ENCODE results near the gene ZNF197.
"Not testable (repeated sequence)": the region's sequence is repeated elsewhere in the genome, so short reads cannot be mapped to it uniquely, and the experiment has no call there.

The ZNF197 gene

GRCh38 chr3:44661189-44661588 is 36.4 kb downstream of the ZNF197 start:
- no peak for DNase-seq (ENCODE audit: low spot score)

DNA sequence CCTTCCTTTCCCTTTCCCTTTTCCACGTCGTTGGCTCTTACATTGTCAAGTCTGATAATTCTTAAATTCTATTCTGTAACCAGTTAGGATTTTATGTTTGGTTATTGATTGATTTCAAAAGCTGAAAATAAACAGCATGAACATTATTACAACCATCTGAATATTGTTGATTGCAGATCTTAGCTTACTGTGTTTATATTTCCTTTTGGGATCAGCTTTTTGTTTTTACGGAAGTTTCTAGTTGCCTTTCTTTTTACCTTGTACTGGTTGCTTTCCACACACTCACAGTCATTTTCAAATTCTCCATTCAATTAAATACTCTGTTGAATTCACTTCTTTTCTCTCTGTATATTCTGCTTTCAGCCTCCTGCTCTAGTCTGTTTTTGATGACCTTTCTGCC is 40.3 kb downstream of the ZNF197 start:
- DNase-seq (ENCODE audit: low spot score): no peak

- DNase-seq (ENCODE audit: low spot score): no peak
Measured at GRCh38 chr3:44666346-44666745, 41.5 kb downstream of the ZNF197 start.

GRCh38 chr3:44669760-44670159 is 44.9 kb downstream of the ZNF197 start:
- DNase-seq (ENCODE audit: low spot score): no peak

- not testable (repeated sequence) for DNase-seq (ENCODE audit: low spot score)
Measured at GRCh38 chr3:44673466-44673865, 48.6 kb downstream of the ZNF197 start.

DNA sequence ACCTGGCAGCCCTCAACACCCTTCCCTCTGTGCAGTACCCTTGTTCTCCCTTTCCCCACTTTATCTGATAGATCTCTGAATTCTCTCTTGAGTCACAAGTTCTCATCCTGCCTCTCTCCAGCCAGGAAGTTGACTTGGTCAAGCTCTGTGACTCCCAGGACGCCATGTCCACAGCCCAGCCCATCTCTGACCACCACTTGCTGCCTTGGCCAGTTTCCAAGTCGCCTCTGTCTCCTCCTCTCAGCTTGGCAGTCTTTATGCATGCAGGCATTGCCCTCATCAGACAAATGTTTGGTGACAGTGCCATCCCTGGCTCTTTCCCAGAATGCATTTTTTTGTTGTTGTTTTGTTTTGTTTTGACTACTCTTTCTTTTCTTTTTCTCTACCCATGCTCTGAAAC is 49.4 kb downstream of the ZNF197 start:
- DNase-seq (ENCODE audit: low spot score): no peak

DNA sequence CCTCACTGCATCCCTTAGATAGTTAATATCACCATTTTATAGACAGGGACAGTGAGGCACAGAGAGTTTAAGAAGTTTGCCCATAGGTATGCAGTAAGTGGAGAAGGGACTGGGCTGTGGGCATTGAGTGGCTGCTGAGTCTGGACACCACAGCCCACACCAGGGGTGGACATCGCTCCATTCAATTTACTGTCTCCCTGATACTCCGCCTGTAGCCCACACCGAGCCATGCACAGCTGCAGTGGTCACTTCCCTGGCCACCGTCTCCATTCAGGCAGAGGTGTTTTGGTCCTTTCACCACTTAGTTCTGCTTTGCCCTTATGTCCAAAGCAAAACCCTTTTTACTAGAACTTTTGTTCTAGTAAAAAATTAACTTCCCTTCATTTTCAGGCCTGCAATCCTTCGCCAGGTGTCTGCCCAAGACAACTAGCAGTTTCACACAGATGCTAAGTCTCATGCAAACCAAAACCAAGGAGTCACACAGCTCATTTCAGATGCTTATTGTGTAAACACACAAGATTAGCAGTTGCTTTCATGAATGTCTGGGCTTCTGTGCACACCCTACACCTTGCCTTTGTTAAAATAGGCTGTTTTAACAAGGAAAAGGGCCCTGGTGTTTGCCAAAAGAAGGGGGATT is 53.8 kb downstream of the ZNF197 start:
- no peak for DNase-seq (ENCODE audit: low spot score)

- no peak for DNase-seq (ENCODE audit: low spot score)
Measured at GRCh38 chr3:44680921-44681455, 56.2 kb downstream of the ZNF197 start.

GRCh38 chr3:44682182-44682896 is 57.5 kb downstream of the ZNF197 start:
- DNase-seq (ENCODE audit: low spot score): no peak

DNA sequence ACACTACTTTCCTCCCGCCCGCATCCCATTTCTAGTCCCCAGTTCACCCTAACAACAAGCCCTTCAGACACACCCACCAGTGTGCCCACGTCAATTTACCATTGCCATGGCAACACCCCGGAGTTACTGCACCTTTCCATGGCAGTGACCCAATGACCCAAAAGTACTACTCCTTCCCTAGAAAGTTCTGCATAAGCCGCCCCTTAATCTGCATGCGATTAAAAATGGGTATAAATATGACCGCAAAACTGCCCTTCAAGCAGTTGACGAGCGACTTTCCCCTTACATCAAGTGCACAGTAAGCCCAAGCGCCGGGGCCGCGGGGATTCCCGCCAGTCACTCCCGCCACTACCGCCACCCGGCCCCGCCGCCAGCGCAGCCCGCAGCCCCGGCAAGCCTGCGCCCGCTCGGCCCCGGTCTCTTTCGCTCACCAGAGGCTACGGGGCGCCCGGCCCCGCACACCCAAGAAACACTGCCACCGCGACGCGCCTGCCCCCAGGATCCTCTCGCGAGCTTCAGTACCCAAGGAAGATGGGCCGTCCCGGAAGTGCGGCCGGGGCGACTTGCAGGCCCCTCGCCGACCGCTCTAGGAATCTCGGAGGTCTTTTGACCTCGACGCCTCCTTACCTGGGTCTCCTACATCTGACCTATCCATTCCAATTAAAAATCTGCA is 60.4 kb downstream of the ZNF197 start:
- peak; percentile 65 for DNase-seq (ENCODE audit: low spot score)

- DNase-seq (ENCODE audit: low spot score): no peak
Measured at GRCh38 chr3:44687898-44688297, 63.1 kb downstream of the ZNF197 start.

Data from globus pallidus (tissue), 1 donor.